Colonic mucosa (tissue), 4 donors: ENCODE data around the gene SLC4A1. TPM values are rescaled to one million over a fixed set of nuclear protein-coding genes. Genes with fewer than 3 reads are reported as not detected.

Source experiments
- DNase-seq: peaks from one replicate; pipeline ENCODE4 v3.0.0-alpha.2; 2020
- H3K27ac ChIP-seq: fragments of 200-600 bp; one replicate; pipeline ENCODE4 v1.8.0; 2021
- H3K27me3 ChIP-seq: fragments of 200-600 bp; one replicate; pipeline ENCODE4 v1.8.0; 2021
- H3K36me3 ChIP-seq: fragments of 200-600 bp; one replicate; pipeline ENCODE4 v1.8.0; 2021
- H3K4me1 ChIP-seq: fragments of 200-600 bp; one replicate; pipeline ENCODE4 v1.8.0; 2021; ENCODE audit warnings: mild to moderate bottlenecking
- H3K4me3 ChIP-seq: fragments of 200-600 bp; one replicate; pipeline ENCODE4 v1.8.0; 2021
- H3K9ac ChIP-seq, 2 donors: one replicate each; pipeline ENCODE4 v1.7.0; 2013; ENCODE audit warnings: control low read depth in 2 of 2, low read depth in 2 of 2, low read length in 2 of 2
- H3K9me3 ChIP-seq: fragments of 200-600 bp; one replicate; pipeline ENCODE4 v1.8.0; 2021
- CTCF ChIP-seq: fragments of 200-600 bp; IDR thresholded peaks from one replicate; pipeline ENCODE4 v1.8.0; 2022; ENCODE audit warnings: antibody characterized with exemption, mild to moderate bottlenecking
- intact Hi-C: fragments of 100-400 bp; cut with DNase I; formaldehyde crosslinking; loops from one replicate; pipeline ENCODE4 v1.14.1; 2022
- total RNA-seq, 2 donors: library from RNA; stranded (reverse); fragmentation: NEBNext Ultra II Directional in 1 of 2; extraction: Animal tissue kit (Norgen Biotek cat#: 25700) in 1 of 2; gene quantifications; one replicate each; pipeline ENCODE4 v1.2.1, GENCODE V29; 2021
- donor health status: healthy.
- donor health status: DM: no; HTN: no; CAD: no.
- donor health status: DM: no; HTN: no; CAD: no.

The SLC4A1 gene
- total RNA-seq, 2 donors from 2014 or later: 0.27 TPM; not detected in 1

DNA sequence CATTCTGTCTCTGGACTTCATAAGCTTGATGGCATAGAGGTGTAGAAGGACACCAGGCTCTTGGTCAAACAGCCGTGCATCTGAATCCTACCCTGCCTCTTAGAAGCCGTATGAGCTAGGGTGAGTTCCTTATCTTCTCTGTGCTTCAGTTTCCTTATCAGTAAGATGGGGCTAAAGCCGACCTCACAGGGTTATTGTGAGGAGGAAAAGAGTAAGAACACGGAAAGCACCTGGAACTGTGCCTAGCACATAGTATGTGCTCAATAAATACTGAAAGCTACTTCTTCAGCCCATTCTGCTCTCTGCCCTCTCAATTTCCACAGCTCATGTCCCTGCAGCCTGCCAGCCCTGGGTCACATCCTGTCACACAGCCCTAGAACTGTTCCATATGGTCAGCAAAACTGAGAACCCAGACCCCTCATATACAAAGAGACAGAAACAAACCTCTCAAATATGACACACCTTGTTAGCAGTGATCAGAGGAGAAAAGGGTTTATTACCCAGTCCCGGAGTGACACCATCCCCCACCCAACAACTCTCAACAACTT, 31.4 kb downstream of the SLC4A1 start:
- no peak for DNase-seq
- no peak overlapping the region for H3K27ac ChIP-seq
- no peak for TF ChIP-seq CTCF
- H3K27me3 ChIP-seq: no peaks in the 10 kb centered on the region
- intact Hi-C loops: no loop called here
- H3K4me1 ChIP-seq: no peaks in the 10 kb centered on the region
- no peaks in the 10 kb centered on the region for H3K9me3 ChIP-seq
- H3K4me3 ChIP-seq: no peak overlapping the region
- H3K9ac ChIP-seq: no peak overlapping the region
- H3K36me3 ChIP-seq: no peaks in the 10 kb centered on the region

DNA sequence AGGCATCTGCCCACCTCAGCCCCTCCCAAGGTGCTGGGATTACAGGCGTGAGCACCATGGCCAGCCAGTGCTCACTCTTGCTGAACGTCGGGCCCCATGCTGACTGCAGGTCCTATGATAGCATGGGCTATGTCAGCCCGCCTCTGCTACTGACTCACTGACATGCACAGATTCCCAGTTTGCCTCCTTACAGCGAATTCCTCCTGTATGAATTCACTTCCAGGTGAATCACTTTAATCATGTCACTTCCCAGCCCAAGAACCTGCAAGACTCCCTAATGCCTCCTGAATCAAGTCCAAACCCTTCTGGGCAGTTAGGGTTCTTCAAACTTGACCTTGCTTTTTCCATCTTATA, 32.4 kb downstream of the SLC4A1 start:
- no peaks in the 10 kb centered on the region for H3K9me3 ChIP-seq
- TF ChIP-seq CTCF: no peak
- no peaks in the 10 kb centered on the region for H3K36me3 ChIP-seq
- intact Hi-C loops: no loop called here
- no peak overlapping the region for H3K9ac ChIP-seq
- no peak overlapping the region for H3K4me3 ChIP-seq
- no peak for DNase-seq
- no peak overlapping the region for H3K27ac ChIP-seq
- no peaks in the 10 kb centered on the region for H3K4me1 ChIP-seq
- no peaks in the 10 kb centered on the region for H3K27me3 ChIP-seq

DNA sequence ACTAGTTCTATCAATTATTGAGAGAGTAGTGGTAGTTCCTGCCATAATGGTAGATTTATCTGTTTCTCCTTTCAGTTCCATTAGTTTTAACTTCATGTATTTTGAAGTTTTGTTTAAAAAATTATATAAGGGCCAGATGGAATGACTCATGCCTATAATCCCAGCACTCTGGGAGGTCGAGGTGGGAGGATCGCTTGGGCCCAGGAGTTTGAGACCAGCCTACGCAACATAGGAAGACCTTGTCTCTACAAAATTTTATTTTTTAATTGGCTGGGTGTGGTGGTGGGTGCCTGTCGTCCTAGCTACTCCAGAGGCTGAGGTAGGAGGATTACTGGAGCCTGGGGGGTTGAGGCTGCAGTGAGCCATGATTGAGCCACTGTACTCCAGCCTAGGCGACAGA, 34.4 kb downstream of the SLC4A1 start:
- no peak for TF ChIP-seq CTCF
- H3K4me3 ChIP-seq: no peak overlapping the region
- H3K4me1 ChIP-seq: no peaks in the 10 kb centered on the region
- no peak for DNase-seq
- intact Hi-C loops: no loop called here
- H3K27ac ChIP-seq: no peak overlapping the region
- no peaks in the 10 kb centered on the region for H3K36me3 ChIP-seq
- no peaks in the 10 kb centered on the region for H3K27me3 ChIP-seq
- no peaks in the 10 kb centered on the region for H3K9me3 ChIP-seq
- no peak overlapping the region for H3K9ac ChIP-seq

- no peak for TF ChIP-seq CTCF
- Histone ChIP-seq H3K9me3 (no peaks in the 10 kb centered on the region), H3K4me1 (no peaks in the 10 kb centered on the region), H3K9ac (no peak overlapping the region), H3K36me3 (no peaks in the 10 kb centered on the region), H3K27me3 (no peaks in the 10 kb centered on the region), H3K4me3 (no peak overlapping the region), H3K27ac (no peak overlapping the region)
- DNase-seq: no peak
- intact Hi-C loops: no loop called here
Observed at GRCh38 chr17:44232061-44232460, 35.9 kb downstream of the SLC4A1 start.

GRCh38 chr17:44230140-44230539, 37.8 kb downstream of the SLC4A1 start:
- no peak for TF ChIP-seq CTCF
- Histone ChIP-seq H3K4me3 (no peak overlapping the region), H3K27me3 (no peaks in the 10 kb centered on the region), H3K27ac (no peak overlapping the region), H3K4me1 (no peaks in the 10 kb centered on the region), H3K9ac (no peak overlapping the region), H3K9me3 (no peaks in the 10 kb centered on the region), H3K36me3 (no peaks in the 10 kb centered on the region)
- intact Hi-C loops: no loop called here
- DNase-seq: no peak

DNA sequence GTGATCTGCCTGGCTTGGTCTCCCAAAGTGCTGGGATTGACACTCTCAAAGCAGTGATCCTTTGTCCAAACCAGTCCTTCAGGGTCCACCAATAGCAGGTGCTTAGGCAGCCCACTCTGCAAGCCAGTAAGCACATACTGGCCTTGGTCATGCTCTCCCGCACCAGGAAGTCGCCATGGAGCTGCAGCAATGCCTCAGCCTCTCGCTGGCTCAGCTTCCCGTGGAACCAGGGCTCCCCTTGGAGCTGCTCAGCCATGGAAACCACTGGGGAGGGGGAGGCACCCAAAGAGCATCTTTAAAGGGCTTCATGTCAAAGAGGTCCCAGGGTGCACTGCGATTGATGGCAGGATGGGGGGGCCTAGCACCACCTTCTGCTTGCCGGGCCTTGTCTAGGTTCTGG, 38.8 kb downstream of the SLC4A1 start:
- no peaks in the 10 kb centered on the region for H3K27me3 ChIP-seq
- no peaks in the 10 kb centered on the region for H3K4me1 ChIP-seq
- H3K9me3 ChIP-seq: no peaks in the 10 kb centered on the region
- H3K4me3 ChIP-seq: no peak overlapping the region
- no peaks in the 10 kb centered on the region for H3K36me3 ChIP-seq
- no peak for DNase-seq
- H3K27ac ChIP-seq: no peak overlapping the region
- intact Hi-C loops: no loop called here
- TF ChIP-seq CTCF: no peak
- no peak overlapping the region for H3K9ac ChIP-seq
